Lung (tissue), 12 donors: ENCODE measurements around the gene EXOSC10. TPM values are rescaled to one million over a fixed set of nuclear protein-coding genes. Genes with fewer than 3 reads are reported as not detected.
"Not testable (repeated sequence)": the region's sequence is repeated elsewhere in the genome, so short reads cannot be mapped to it uniquely, and the experiment has no call there.

Experiments
- ATAC-seq: fragments of 200-7000 bp; cut with Tn5 transposase; one replicate; pipeline ENCODE4 v1.9.1; 2020; ENCODE audit warnings: moderate number of reproducible peaks; ENCODE audit not compliant: insufficient read depth, low FRiP score
- DNase-seq, 3 donors: peaks; one replicate each; pipeline ENCODE4 v3.0.0-alpha.2; 2013 to 2017
- H3K27ac ChIP-seq, 2 donors: one replicate each; pipeline ENCODE4 v1.5.1; 2013; ENCODE audit warnings: mild to moderate bottlenecking in 2 of 2, moderate library complexity in 2 of 2, control low read depth in 1 of 2, inconsistent platforms in 1 of 2, low read depth in 1 of 2, low read length in 1 of 2
- H3K27me3 ChIP-seq, 3 donors: one replicate each; pipeline ENCODE4 v1.5.1; 2013; ENCODE audit warnings: low read length in 2 of 3; ENCODE audit not compliant: control insufficient read depth in 3 of 3, insufficient read depth in 3 of 3
- H3K36me3 ChIP-seq, 4 donors: one replicate each; pipeline ENCODE4 v1.5.1; 2013; ENCODE audit warnings: low read length in 4 of 4, mild to moderate bottlenecking in 1 of 4, moderate library complexity in 1 of 4; ENCODE audit not compliant: control insufficient read depth in 4 of 4, insufficient read depth in 4 of 4
- H3K4me1 ChIP-seq, 5 donors: one replicate each; pipeline ENCODE4 v1.5.1; 2013; ENCODE audit warnings: low read length in 5 of 5, mild to moderate bottlenecking in 2 of 5, moderate library complexity in 1 of 5; ENCODE audit not compliant: control insufficient read depth in 5 of 5, insufficient read depth in 5 of 5
- H3K4me3 ChIP-seq: one replicate; pipeline ENCODE4 v1.5.1; 2013; ENCODE audit warnings: mild to moderate bottlenecking, control low read depth, moderate library complexity
- H3K9ac ChIP-seq, 2 donors: one replicate each; pipeline ENCODE4 v1.5.1; 2013; ENCODE audit warnings: low read length in 2 of 2, control low read depth in 1 of 2; ENCODE audit not compliant: insufficient read depth in 1 of 2
- H3K9me3 ChIP-seq, 4 donors: one replicate each; pipeline ENCODE4 v1.5.1; 2013; ENCODE audit warnings: low read length in 3 of 4, mild to moderate bottlenecking in 1 of 4, moderate library complexity in 1 of 4; ENCODE audit not compliant: control insufficient read depth in 4 of 4, insufficient read depth in 3 of 4
- WGBS, 2 donors: extraction: QIAGEN DNeasy Blood & Tissue Kit; methylation state at CpG; one replicate each; pipeline ENCODE4 v1.1.7; 2013; 5-methylcytosine and 5-hydroxymethylcytosine counted together
- polyA plus RNA-seq, 2 donors: library from polyadenylated mRNA; stranded (reverse); fragments of 200-250 nt; gene quantifications; one replicate each; pipeline ENCODE4 v1.2.1, GENCODE V29; 2013
- total RNA-seq, 2 donors: library from RNA; depleted of rRNA in 1 of 2; stranded (reverse); fragments of >200 nt in 1 of 2; gene quantifications; one replicate each; pipeline ENCODE4 v1.2.1, GENCODE V29; 2014 to 2021
- TF ChIP-seq, protein P1 (sequence below): IDR thresholded peaks from 2 replicates; pipeline ENCODE4 v1.5.1; 2012; ENCODE audit warnings: mild to moderate bottlenecking; ENCODE audit errors: control extremely low read depth, extremely low read depth
- donor health status: control.
- donor health status: control.
- donor health status: Bipolar disorder and iron deficiency.
- donor health status: healthy.
- donor health status: DM: yes; HTN: yes; CAD: no.

The EXOSC10 gene
- total and polyA plus RNA-seq, 4 donors = 29.0 to 75.1 (median 42.3) TPM

GRCh38 chr1:11019971-11020370 is 79.7 kb downstream of the EXOSC10 start:
- Histone ChIP-seq H3K36me3 (peaks cover 40 to 61% (median 48%) of the 10 kb centered on the region in 4 donors), H3K9me3 (no peaks in the 10 kb centered on the region), H3K27me3 (no peaks in the 10 kb centered on the region), H3K9ac (no peak overlapping the region), H3K4me1 (no peaks in the 10 kb centered on the region), H3K27ac (no peak overlapping the region), H3K4me3 (no peak overlapping the region)
- TF ChIP-seq, protein P1, sequence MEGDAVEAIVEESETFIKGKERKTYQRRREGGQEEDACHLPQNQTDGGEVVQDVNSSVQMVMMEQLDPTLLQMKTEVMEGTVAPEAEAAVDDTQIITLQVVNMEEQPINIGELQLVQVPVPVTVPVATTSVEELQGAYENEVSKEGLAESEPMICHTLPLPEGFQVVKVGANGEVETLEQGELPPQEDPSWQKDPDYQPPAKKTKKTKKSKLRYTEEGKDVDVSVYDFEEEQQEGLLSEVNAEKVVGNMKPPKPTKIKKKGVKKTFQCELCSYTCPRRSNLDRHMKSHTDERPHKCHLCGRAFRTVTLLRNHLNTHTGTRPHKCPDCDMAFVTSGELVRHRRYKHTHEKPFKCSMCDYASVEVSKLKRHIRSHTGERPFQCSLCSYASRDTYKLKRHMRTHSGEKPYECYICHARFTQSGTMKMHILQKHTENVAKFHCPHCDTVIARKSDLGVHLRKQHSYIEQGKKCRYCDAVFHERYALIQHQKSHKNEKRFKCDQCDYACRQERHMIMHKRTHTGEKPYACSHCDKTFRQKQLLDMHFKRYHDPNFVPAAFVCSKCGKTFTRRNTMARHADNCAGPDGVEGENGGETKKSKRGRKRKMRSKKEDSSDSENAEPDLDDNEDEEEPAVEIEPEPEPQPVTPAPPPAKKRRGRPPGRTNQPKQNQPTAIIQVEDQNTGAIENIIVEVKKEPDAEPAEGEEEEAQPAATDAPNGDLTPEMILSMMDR = no peak
- WGBS, 2 donors = 95 to 97% methylated on average over 7 of the region's 7 CpGs
- ATAC-seq = no peak
- DNase-seq = no peak

DNA sequence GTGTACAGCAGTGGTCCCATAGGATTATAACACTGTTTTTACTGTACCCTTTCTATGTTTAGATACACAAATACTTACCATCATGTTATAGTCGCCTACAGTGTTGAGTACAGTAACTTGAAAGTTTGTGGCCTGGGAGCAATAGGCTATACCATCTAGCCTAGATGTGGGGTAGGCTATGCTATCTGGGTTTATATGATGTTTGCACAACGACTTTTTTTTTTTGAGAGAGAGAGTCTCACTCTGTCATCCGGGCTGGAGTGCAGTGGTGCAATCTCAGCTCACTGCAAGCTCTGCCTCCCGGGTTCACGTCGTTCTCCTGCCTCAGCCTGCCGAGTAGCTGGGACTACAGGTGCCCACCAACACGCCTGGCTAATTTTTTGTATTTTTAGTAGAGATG is 80.3 kb downstream of the EXOSC10 start:
- not testable (repeated sequence) for H3K4me3 ChIP-seq, DNase-seq, ATAC-seq, H3K27me3 ChIP-seq, H3K9ac ChIP-seq, H3K4me1 ChIP-seq, H3K9me3 ChIP-seq, H3K27ac ChIP-seq
- 82 to 86% methylated on average over 8 of the region's 8 CpGs for WGBS, 2 donors
- H3K36me3 ChIP-seq = peaks cover 41 to 58% (median 52%) of the 10 kb centered on the region in 4 donors

Other genes starting within 250 kb of the EXOSC10 start
- gene TARDBP, start 87.2 kb downstream of the EXOSC10 start, total RNA-seq = 100 to 1,000 TPM; 111 to 205 TPM
- gene TARDBP, start 87.2 kb downstream of the EXOSC10 start, polyA plus RNA-seq = 100 to 1,000 TPM in 1 of 2 donors, 10 to 100 TPM in 1; 88.7 to 134 TPM
- gene MASP2, start 52.6 kb downstream of the EXOSC10 start, total RNA-seq = not detected
- under 1 TPM; 0.01 to 0.04 TPM for gene MASP2, start 52.6 kb downstream of the EXOSC10 start, polyA plus RNA-seq
- 100 to 1,000 TPM in 1 of 2 donors, 10 to 100 TPM in 1; 12.3 to 112 TPM for gene SRM, start 39.9 kb downstream of the EXOSC10 start, total RNA-seq
- gene SRM, start 39.9 kb downstream of the EXOSC10 start, polyA plus RNA-seq = 100 to 1,000 TPM; 119 to 132 TPM
- under 1 TPM; 0.21 to 0.48 TPM for gene ANGPTL7, start 89.5 kb upstream of the EXOSC10 start, total RNA-seq
- under 1 TPM; 0.26 to 0.73 TPM for gene ANGPTL7, start 89.5 kb upstream of the EXOSC10 start, polyA plus RNA-seq
- 10 to 100 TPM; 35.9 to 36.6 TPM for gene MTOR, start 162.7 kb upstream of the EXOSC10 start, total RNA-seq
- gene MTOR, start 162.7 kb upstream of the EXOSC10 start, polyA plus RNA-seq = 10 to 100 TPM; 15.1 to 17.9 TPM
- 10 to 100 TPM in 1 of 2 donors, 1 to 10 TPM in 1; 7.8 to 17.9 TPM for gene UBIAD1, start 173.3 kb upstream of the EXOSC10 start, total RNA-seq
- gene UBIAD1, start 173.3 kb upstream of the EXOSC10 start, polyA plus RNA-seq = 10 to 100 TPM in 1 of 2 donors, 1 to 10 TPM in 1; 7.5 to 11.2 TPM